ENCODE measurements around the gene CASP5. TPM values are rescaled to one million over a fixed set of nuclear protein-coding genes. Genes with fewer than 3 reads are reported as not detected.
"Not testable (repeated sequence)": the region's sequence is repeated elsewhere in the genome, so short reads cannot be mapped to it uniquely, and the experiment has no call there.

Gene CASP5
- total RNA-seq, 1 donor from 2014 or later, result not detected

DNA sequence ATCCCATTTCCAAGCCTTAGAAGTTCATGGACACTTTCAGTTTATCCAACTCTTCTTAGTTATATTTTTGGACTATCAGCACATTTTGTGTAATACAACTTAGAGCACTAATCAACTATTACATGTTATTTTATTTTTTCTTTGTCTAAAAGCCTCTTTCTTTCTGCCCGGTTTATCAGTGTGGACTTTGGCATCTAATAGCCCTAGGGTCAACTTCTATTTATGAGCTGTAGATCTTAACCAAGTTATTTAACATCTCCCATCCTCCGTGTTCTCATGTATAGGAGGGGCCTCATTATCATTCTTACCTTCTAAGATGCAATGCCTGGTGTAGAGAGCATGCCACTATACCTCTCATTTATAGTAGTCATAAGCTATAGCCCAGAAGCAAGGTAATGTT is 17.7 kb upstream of the CASP5 start:
- Mint-ChIP-seq H3K4me1 (ENCODE audit: low read depth) (peaks cover 10% of the 10 kb centered on the region), H3K9me3 (ENCODE audit: low read depth) (no peaks in the 10 kb centered on the region), H3K36me3 (ENCODE audit: low read depth) (no peaks in the 10 kb centered on the region), H3K27me3 (ENCODE audit: low read depth) (no peaks in the 10 kb centered on the region), H3K4me3 (ENCODE audit: unreplicated experiment) (no peak overlapping the region), H3K27ac (ENCODE audit: unreplicated experiment) (no peak overlapping the region)
- no peak for TF ChIP-seq CTCF (IDR thresholded peaks at IDR 0.05)
- DNase-seq (ENCODE audit: low spot score), result no peak

DNA sequence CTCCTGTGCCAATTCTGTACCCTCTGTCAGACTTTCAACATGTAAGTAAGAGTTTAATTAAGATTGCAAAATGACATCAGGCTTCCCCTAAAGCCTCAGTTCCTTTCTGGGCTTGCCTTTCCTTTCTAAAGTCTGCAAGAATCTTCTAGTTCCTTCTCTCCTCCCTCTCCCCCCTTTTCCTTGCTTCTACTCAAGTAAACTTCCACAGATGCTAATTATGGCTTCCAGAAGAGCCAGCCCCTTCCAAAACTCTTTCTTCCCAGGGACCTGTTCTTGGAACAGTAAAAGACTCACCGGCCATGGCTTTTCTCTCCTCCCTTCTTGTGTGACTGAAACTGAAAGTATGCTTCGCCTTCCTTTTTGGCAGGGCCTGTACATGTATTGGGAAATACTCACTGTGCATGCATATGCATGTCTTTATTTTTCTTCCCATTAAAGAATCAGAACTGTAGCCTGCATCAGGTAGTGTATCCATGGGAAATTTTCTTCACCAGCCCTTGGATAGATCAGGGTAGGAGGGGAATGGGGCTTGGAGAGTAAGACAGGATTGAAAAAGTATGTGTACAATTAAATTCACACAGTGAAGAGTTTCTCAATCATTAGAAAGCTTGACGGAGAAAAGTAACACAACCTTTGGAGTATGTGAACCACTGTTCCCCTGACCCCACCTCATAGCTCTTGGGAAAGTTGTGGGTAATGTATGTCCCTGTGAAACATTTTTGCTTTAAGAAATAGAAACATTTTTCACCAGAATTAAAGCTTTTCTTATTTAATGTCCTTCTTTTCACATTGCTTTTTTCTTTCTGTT is 12.0 kb upstream of the CASP5 start, which contains the start of gene CASP1:
Gene CASP1 (minus strand): TSS at position 332 of the 808 bp plus-strand sequence. CDS start 31 bp downstream, at position 301.
- H3K36me3 Mint-ChIP-seq (ENCODE audit: low read depth), result no peaks in the 10 kb centered on the region
- peaks cover 5% of the 10 kb centered on the region for H3K4me1 Mint-ChIP-seq (ENCODE audit: low read depth)
- TF ChIP-seq CTCF (IDR thresholded peaks at IDR 0.05), result no peak
- H3K27me3 Mint-ChIP-seq (ENCODE audit: low read depth), result no peaks in the 10 kb centered on the region
- no peak within 1 kb of the TSS for H3K4me3 Mint-ChIP-seq (ENCODE audit: unreplicated experiment)
- H3K27ac Mint-ChIP-seq (ENCODE audit: unreplicated experiment), result no peak within 1 kb of the TSS
- no peaks in the 10 kb centered on the region for H3K9me3 Mint-ChIP-seq (ENCODE audit: low read depth)
- DNase-seq (ENCODE audit: low spot score), result no peak

GRCh38 chr11:105034388-105034787 is 11.4 kb upstream of the CASP5 start:
- not testable (repeated sequence) for H3K4me1 Mint-ChIP-seq (ENCODE audit: low read depth); DNase-seq (ENCODE audit: low spot score); H3K27ac Mint-ChIP-seq (ENCODE audit: unreplicated experiment); H3K4me3 Mint-ChIP-seq (ENCODE audit: unreplicated experiment); H3K9me3 Mint-ChIP-seq (ENCODE audit: low read depth); H3K36me3 Mint-ChIP-seq (ENCODE audit: low read depth); H3K27me3 Mint-ChIP-seq (ENCODE audit: low read depth)

DNA sequence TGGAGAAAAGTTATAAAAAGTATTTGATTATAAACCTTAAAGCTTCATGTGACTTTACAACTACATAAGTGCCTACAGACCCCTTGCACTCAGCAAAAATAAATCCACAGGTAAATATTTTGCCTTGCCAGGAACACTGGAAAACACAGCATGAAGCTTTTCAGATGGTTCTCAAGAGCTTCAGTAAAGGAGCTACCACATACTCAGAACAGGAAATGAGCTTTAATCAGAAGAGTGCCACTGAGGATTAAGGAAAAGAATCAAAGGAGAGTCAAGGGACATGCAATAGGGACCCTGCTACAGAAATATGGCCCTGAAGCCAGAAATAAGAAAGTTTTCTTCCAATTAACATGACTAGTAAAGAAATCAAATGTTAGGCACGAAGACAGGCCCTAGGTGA is 10.8 kb upstream of the CASP5 start:
- H3K4me1 Mint-ChIP-seq (ENCODE audit: low read depth), result peaks cover 5% of the 10 kb centered on the region
- H3K9me3 Mint-ChIP-seq (ENCODE audit: low read depth), result no peaks in the 10 kb centered on the region
- no peaks in the 10 kb centered on the region for H3K27me3 Mint-ChIP-seq (ENCODE audit: low read depth)
- no peaks in the 10 kb centered on the region for H3K36me3 Mint-ChIP-seq (ENCODE audit: low read depth)
- no peak overlapping the region for H3K27ac Mint-ChIP-seq (ENCODE audit: unreplicated experiment)
- no peak for TF ChIP-seq CTCF (IDR thresholded peaks at IDR 0.05)
- DNase-seq (ENCODE audit: low spot score), result no peak
- no peak overlapping the region for H3K4me3 Mint-ChIP-seq (ENCODE audit: unreplicated experiment)

GRCh38 chr11:105033343-105033742 is 10.4 kb upstream of the CASP5 start:
- Mint-ChIP-seq H3K27me3 (ENCODE audit: low read depth) (no peaks in the 10 kb centered on the region), H3K27ac (ENCODE audit: unreplicated experiment) (no peak overlapping the region), H3K36me3 (ENCODE audit: low read depth) (no peaks in the 10 kb centered on the region), H3K9me3 (ENCODE audit: low read depth) (no peaks in the 10 kb centered on the region), H3K4me3 (ENCODE audit: unreplicated experiment) (no peak overlapping the region), H3K4me1 (ENCODE audit: low read depth) (peaks cover 5% of the 10 kb centered on the region)
- no peak for TF ChIP-seq CTCF (IDR thresholded peaks at IDR 0.05)
- no peak for DNase-seq (ENCODE audit: low spot score)

- TF ChIP-seq CTCF (IDR thresholded peaks at IDR 0.05), result no peak
- Mint-ChIP-seq H3K4me1 (ENCODE audit: low read depth) (peaks cover 5% of the 10 kb centered on the region), H3K9me3 (ENCODE audit: low read depth) (no peaks in the 10 kb centered on the region), H3K27me3 (ENCODE audit: low read depth) (no peaks in the 10 kb centered on the region), H3K36me3 (ENCODE audit: low read depth) (no peaks in the 10 kb centered on the region), H3K4me3 (ENCODE audit: unreplicated experiment) (no peak overlapping the region), H3K27ac (ENCODE audit: unreplicated experiment) (no peak overlapping the region)
- DNase-seq (ENCODE audit: low spot score), result no peak
Measured at GRCh38 chr11:105032495-105032894, 9.5 kb upstream of the CASP5 start.

Measured in chondrocyte (in vitro differentiated cells).